ENCODE measurements around the gene KCNMA1. TPM values are rescaled to one million over a fixed set of nuclear protein-coding genes. Genes with fewer than 3 reads are reported as not detected.

KCNMA1 gene
- total and polyA plus RNA-seq, 8 donors = 0.92 to 155 (median 54.3) TPM

GRCh38 chr10:77494756-77495541, 142.7 kb downstream of the KCNMA1 start:
- no peaks in the 10 kb centered on the region for H3K36me3 ChIP-seq
- DNase-seq = no peak
- peak overlapping the region in 1 of 5 donors; percentile 25 for H3K27ac ChIP-seq
- TF ChIP-seq CTCF (IDR thresholded peaks at IDR 0.05) = no peak
- TF ChIP-seq POLR2AphosphoS5 (IDR thresholded peaks at IDR 0.05) = no peak
- no peak for TF ChIP-seq POLR2A (IDR thresholded peaks at IDR 0.05)
- TF ChIP-seq EP300 (IDR thresholded peaks at IDR 0.05) = no peak
- intact Hi-C loops (cut with DNase I; ENCODE audit: low total_unique reads) = no loop called here
- no peaks in the 10 kb centered on the region for H3K27me3 ChIP-seq
- H3K9me3 ChIP-seq = no peaks in the 10 kb centered on the region
- H3K4me3 ChIP-seq = no peak overlapping the region
- peaks cover 7 to 59% (median 18%) of the 10 kb centered on the region in 4 donors for H3K4me1 ChIP-seq
- WGBS, 5 donors = 85 to 93% (median 93%) methylated on average over 12 of the region's 12 CpGs

DNA sequence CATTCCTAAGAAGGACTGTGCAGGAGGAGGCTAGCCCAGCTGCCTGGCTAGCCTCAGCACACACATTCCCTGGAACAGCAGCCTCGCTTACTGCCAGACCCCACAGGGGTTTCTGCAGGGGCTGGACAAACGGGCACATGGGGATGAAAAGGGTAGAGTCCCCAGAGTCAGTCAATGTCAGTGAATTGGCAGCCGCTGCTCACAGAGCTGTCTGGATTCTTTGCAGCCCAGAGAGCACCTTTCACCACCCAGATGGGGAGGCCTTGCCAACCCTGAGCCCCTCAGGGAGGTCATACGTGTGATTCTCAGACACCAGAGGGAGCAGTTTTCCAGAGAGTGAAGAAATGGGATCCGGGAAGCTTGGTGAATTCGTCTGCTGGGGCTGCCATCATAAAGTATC, 143.3 kb downstream of the KCNMA1 start:
- H3K4me1 ChIP-seq = peaks cover 7 to 59% (median 18%) of the 10 kb centered on the region in 4 donors
- H3K27ac ChIP-seq = peak overlapping the region in 1 of 5 donors; percentile 10
- 42 to 77% (median 74%) methylated on average over 3 to 6 of the region's 6 CpGs for WGBS, 5 donors
- intact Hi-C loops (cut with DNase I; ENCODE audit: low total_unique reads) = no loop called here
- no peaks in the 10 kb centered on the region for H3K9me3 ChIP-seq
- H3K27me3 ChIP-seq = no peaks in the 10 kb centered on the region
- H3K4me3 ChIP-seq = no peak overlapping the region
- peak in 1 of 7 experiments; percentile 11 for TF ChIP-seq CTCF (IDR thresholded peaks at IDR 0.05)
- TF ChIP-seq POLR2AphosphoS5 (IDR thresholded peaks at IDR 0.05) = no peak
- TF ChIP-seq POLR2A (IDR thresholded peaks at IDR 0.05) = no peak
- H3K36me3 ChIP-seq = no peaks in the 10 kb centered on the region
- peak in 1 of 2 donors; percentile 50 for DNase-seq

DNA sequence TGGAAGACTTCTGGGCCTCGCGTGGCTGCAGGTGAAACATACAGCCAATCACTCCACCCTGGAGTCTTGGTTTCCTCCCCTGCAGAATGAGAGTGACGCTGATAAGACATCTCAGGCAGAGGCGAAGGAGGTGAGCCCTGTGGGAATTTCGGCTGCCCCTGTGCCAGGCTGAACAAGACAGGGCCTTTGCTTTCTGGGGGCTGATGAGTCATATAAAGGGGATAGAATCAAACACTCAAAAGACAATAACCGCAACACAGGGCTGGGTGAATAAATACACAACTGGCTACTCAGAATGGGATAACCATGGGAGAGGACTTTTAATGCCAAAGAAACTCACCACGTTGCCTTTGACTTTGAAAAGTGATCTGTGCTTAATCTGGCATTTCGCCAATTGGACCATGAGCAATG, 143.8 kb downstream of the KCNMA1 start:
- intact Hi-C loops (cut with DNase I; ENCODE audit: low total_unique reads) = no loop called here
- Histone ChIP-seq H3K27ac (no peak overlapping the region), H3K4me1 (peaks cover 7 to 56% (median 17%) of the 10 kb centered on the region in 4 donors), H3K9me3 (no peaks in the 10 kb centered on the region), H3K36me3 (no peaks in the 10 kb centered on the region), H3K27me3 (no peaks in the 10 kb centered on the region), H3K4me3 (no peak overlapping the region)
- DNase-seq = no peak
- TF ChIP-seq EP300 (IDR thresholded peaks at IDR 0.05) (no peak), POLR2A (IDR thresholded peaks at IDR 0.05) (no peak), CTCF (IDR thresholded peaks at IDR 0.05) (no peak), POLR2AphosphoS5 (IDR thresholded peaks at IDR 0.05) (no peak)
- 68 to 83% (median 82%) methylated on average over 8 of the region's 8 CpGs for WGBS, 5 donors

GRCh38 chr10:77493239-77493806, 144.3 kb downstream of the KCNMA1 start:
- H3K4me1 ChIP-seq = peaks cover 6 to 51% (median 12%) of the 10 kb centered on the region in 4 donors
- no peaks in the 10 kb centered on the region for H3K27me3 ChIP-seq
- H3K27ac ChIP-seq = no peak overlapping the region
- no peak for DNase-seq
- H3K36me3 ChIP-seq = no peaks in the 10 kb centered on the region
- intact Hi-C loops (cut with DNase I; ENCODE audit: low total_unique reads) = no loop called here
- TF ChIP-seq POLR2AphosphoS5 (IDR thresholded peaks at IDR 0.05) (no peak), EP300 (IDR thresholded peaks at IDR 0.05) (no peak), POLR2A (IDR thresholded peaks at IDR 0.05) (no peak), CTCF (IDR thresholded peaks at IDR 0.05) (no peak)
- H3K4me3 ChIP-seq = no peak overlapping the region
- no peaks in the 10 kb centered on the region for H3K9me3 ChIP-seq
- 87 to 94% (median 91%) methylated on average over 12 to 13 of the region's 13 CpGs for WGBS, 5 donors
